ENCODE results near the gene MRPL27. TPM values are rescaled to one million over a fixed set of nuclear protein-coding genes. Genes with fewer than 3 reads are reported as not detected.
"Not testable (repeated sequence)": the region's sequence is repeated elsewhere in the genome, so short reads cannot be mapped to it uniquely, and the experiment has no call there.

Gene MRPL27
- total RNA-seq, 1 experiment from 2014 or later, result 79.0 TPM

GRCh38 chr17:50338645-50339044, 34.3 kb downstream of the MRPL27 start:
- Mint-ChIP-seq H3K9me3 (ENCODE audit: low read depth, unreplicated experiment) (no peaks in the 10 kb centered on the region), H3K27me3 (ENCODE audit: unreplicated experiment) (peaks cover 4% of the 10 kb centered on the region), H3K27ac (ENCODE audit: unreplicated experiment) (no peak overlapping the region), H3K4me3 (ENCODE audit: low read depth, unreplicated experiment) (no peak overlapping the region), H3K36me3 (ENCODE audit: insufficient read depth, unreplicated experiment) (no peaks in the 10 kb centered on the region), H3K4me1 (ENCODE audit: low read depth, unreplicated experiment) (no peaks in the 10 kb centered on the region)
- TF ChIP-seq CTCF (IDR thresholded peaks at IDR 0.05; ENCODE audit: unreplicated experiment), result no peak
- CTCF ChIA-PET, result interaction anchor here (0.6 kb wide), 1 partner anchor 140 kb away, joined by 4 read pairs; no protein-coding TSS in a partner anchor
- no TSS peak for BruUV-seq (replicated peaks)
- no peak for DNase-seq
- intact Hi-C loops (cut with micrococcal nuclease; ENCODE audit: unreplicated experiment), result no loop called here

GRCh38 chr17:50337956-50338355, 35.0 kb downstream of the MRPL27 start:
- no peak for DNase-seq
- Mint-ChIP-seq H3K9me3 (ENCODE audit: low read depth, unreplicated experiment) (no peaks in the 10 kb centered on the region), H3K4me1 (ENCODE audit: low read depth, unreplicated experiment) (no peaks in the 10 kb centered on the region), H3K27me3 (ENCODE audit: unreplicated experiment) (peaks cover 11% of the 10 kb centered on the region), H3K36me3 (ENCODE audit: insufficient read depth, unreplicated experiment) (no peaks in the 10 kb centered on the region), H3K4me3 (ENCODE audit: low read depth, unreplicated experiment) (no peak overlapping the region), H3K27ac (ENCODE audit: unreplicated experiment) (no peak overlapping the region)
- intact Hi-C loops (cut with micrococcal nuclease; ENCODE audit: unreplicated experiment), result no loop called here
- no TSS peak for BruUV-seq (replicated peaks)
- CTCF ChIA-PET, result interaction anchor here (0.6 kb wide), 1 partner anchor 140 kb away, joined by 4 read pairs; no protein-coding TSS in a partner anchor
- no peak for TF ChIP-seq CTCF (IDR thresholded peaks at IDR 0.05; ENCODE audit: unreplicated experiment)

GRCh38 chr17:50333291-50334057, 39.5 kb downstream of the MRPL27 start:
- CTCF ChIA-PET; H3K27ac Mint-ChIP-seq (ENCODE audit: unreplicated experiment); H3K36me3 Mint-ChIP-seq (ENCODE audit: insufficient read depth, unreplicated experiment); H3K4me1 Mint-ChIP-seq (ENCODE audit: low read depth, unreplicated experiment); BruUV-seq (replicated peaks); H3K4me3 Mint-ChIP-seq (ENCODE audit: low read depth, unreplicated experiment); DNase-seq; H3K9me3 Mint-ChIP-seq (ENCODE audit: low read depth, unreplicated experiment); intact Hi-C loops (cut with micrococcal nuclease; ENCODE audit: unreplicated experiment): not testable (repeated sequence)
- H3K27me3 Mint-ChIP-seq (ENCODE audit: unreplicated experiment), result peaks cover 56% of the 10 kb centered on the region

- TF ChIP-seq CTCF (IDR thresholded peaks at IDR 0.05; ENCODE audit: unreplicated experiment), result no peak
- Mint-ChIP-seq H3K4me1 (ENCODE audit: low read depth, unreplicated experiment) (no peaks in the 10 kb centered on the region), H3K27me3 (ENCODE audit: unreplicated experiment) (peaks cover 59% of the 10 kb centered on the region), H3K9me3 (ENCODE audit: low read depth, unreplicated experiment) (no peaks in the 10 kb centered on the region), H3K4me3 (ENCODE audit: low read depth, unreplicated experiment) (no peak overlapping the region), H3K36me3 (ENCODE audit: insufficient read depth, unreplicated experiment) (no peaks in the 10 kb centered on the region), H3K27ac (ENCODE audit: unreplicated experiment) (no peak overlapping the region)
- CTCF ChIA-PET, result interaction anchor here (0.7 kb wide), 1 partner anchor 65 kb away, joined by 3 read pairs; no protein-coding TSS in a partner anchor
- DNase-seq, result no peak
- no TSS peak for BruUV-seq (replicated peaks)
- intact Hi-C loops (cut with micrococcal nuclease; ENCODE audit: unreplicated experiment), result no loop called here
Observed at GRCh38 chr17:50332196-50332595, 40.8 kb downstream of the MRPL27 start.

Data from Calu3 (cell line).